Esophagus squamous epithelium (tissue), 4 donors: ENCODE results near the gene MED17.

Experiments
- POLR2A ChIP-seq, 4 donors: fragments of 450-650 bp; IDR thresholded peaks; one replicate each; pipeline ENCODE4 v1.6.1; 2017; ENCODE audit warnings: antibody characterized with exemption in 4 of 4, mild to moderate bottlenecking in 4 of 4, moderate library complexity in 3 of 4
- TF ChIP-seq, protein P1 (sequence below), 6 experiments: fragments of 450-650 bp in 4 of 6; fragments of 200-600 bp in 2 of 6; sonication (generic) in 2 of 6; IDR thresholded peaks; one replicate each; pipeline ENCODE4 v1.5.1; 2016 to 2019; ENCODE audit warnings: antibody characterized with exemption in 6 of 6, mild to moderate bottlenecking in 4 of 6, moderate library complexity in 4 of 6

GRCh38 chr11:93843906-93844305 lies 59.8 kb downstream of the MED17 start:
- TF ChIP-seq, protein P1, sequence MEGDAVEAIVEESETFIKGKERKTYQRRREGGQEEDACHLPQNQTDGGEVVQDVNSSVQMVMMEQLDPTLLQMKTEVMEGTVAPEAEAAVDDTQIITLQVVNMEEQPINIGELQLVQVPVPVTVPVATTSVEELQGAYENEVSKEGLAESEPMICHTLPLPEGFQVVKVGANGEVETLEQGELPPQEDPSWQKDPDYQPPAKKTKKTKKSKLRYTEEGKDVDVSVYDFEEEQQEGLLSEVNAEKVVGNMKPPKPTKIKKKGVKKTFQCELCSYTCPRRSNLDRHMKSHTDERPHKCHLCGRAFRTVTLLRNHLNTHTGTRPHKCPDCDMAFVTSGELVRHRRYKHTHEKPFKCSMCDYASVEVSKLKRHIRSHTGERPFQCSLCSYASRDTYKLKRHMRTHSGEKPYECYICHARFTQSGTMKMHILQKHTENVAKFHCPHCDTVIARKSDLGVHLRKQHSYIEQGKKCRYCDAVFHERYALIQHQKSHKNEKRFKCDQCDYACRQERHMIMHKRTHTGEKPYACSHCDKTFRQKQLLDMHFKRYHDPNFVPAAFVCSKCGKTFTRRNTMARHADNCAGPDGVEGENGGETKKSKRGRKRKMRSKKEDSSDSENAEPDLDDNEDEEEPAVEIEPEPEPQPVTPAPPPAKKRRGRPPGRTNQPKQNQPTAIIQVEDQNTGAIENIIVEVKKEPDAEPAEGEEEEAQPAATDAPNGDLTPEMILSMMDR (IDR thresholded peaks at IDR 0.05): no peak
- TF ChIP-seq POLR2A (IDR thresholded peaks at IDR 0.05): no peak
